ENCODE results near the gene MARS2.

Gene MARS2

GRCh38 chr2:197711578-197711977 is 6.4 kb downstream of the MARS2 start:
- TF ChIP-seq CTCF (IDR thresholded peaks at IDR 0.05) = no peak

- TF ChIP-seq CTCF (IDR thresholded peaks at IDR 0.05) = no peak
Measured at GRCh38 chr2:197713271-197713670, 8.1 kb downstream of the MARS2 start.

- TF ChIP-seq CTCF (IDR thresholded peaks at IDR 0.05) = no peak
Measured at GRCh38 chr2:197717863-197718262, 12.7 kb downstream of the MARS2 start.

- no peak for TF ChIP-seq CTCF (IDR thresholded peaks at IDR 0.05)
Measured at GRCh38 chr2:197727011-197727410, 21.8 kb downstream of the MARS2 start.

- no peak for TF ChIP-seq CTCF (IDR thresholded peaks at IDR 0.05)
Measured at GRCh38 chr2:197740200-197740599, 35.0 kb downstream of the MARS2 start.

Data from LNCAP (cell line).